ENCODE results near the gene KRT85. TPM values are rescaled to one million over a fixed set of nuclear protein-coding genes. Genes with fewer than 3 reads are reported as not detected.

KRT85 gene
- polyA plus RNA-seq, 1 experiment: not detected

DNA sequence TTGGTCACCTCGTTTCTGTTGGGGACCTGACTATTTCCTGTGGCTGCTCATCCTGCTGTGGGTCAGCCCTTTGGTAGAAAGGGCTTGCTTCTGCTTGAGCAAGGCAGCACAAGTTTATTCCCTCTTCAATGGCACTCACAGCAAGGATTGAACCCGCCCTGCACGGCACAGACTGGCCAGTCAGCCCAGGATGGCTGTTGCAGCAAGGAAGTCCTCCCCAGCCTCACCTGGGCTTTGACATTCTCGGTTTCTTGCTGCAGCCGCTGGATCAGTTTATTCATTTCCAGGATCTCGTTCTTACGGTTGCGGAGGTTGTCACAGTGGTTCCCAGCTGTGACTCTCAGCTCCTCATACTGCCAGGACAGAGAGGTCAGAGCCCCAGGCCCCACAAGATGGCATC, 29.4 kb upstream of the KRT85 start:
- TF ChIP-seq, protein P1, sequence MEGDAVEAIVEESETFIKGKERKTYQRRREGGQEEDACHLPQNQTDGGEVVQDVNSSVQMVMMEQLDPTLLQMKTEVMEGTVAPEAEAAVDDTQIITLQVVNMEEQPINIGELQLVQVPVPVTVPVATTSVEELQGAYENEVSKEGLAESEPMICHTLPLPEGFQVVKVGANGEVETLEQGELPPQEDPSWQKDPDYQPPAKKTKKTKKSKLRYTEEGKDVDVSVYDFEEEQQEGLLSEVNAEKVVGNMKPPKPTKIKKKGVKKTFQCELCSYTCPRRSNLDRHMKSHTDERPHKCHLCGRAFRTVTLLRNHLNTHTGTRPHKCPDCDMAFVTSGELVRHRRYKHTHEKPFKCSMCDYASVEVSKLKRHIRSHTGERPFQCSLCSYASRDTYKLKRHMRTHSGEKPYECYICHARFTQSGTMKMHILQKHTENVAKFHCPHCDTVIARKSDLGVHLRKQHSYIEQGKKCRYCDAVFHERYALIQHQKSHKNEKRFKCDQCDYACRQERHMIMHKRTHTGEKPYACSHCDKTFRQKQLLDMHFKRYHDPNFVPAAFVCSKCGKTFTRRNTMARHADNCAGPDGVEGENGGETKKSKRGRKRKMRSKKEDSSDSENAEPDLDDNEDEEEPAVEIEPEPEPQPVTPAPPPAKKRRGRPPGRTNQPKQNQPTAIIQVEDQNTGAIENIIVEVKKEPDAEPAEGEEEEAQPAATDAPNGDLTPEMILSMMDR (IDR thresholded peaks at IDR 0.05; ENCODE audit: insufficient read depth, low read depth, low read length): no peak
- Histone ChIP-seq H3K4me3 (ENCODE audit: low read depth, low read length) (no peak overlapping the region), H3K36me3 (ENCODE audit: control insufficient read depth, insufficient read depth, low read length) (no peaks in the 10 kb centered on the region), H3K27me3 (ENCODE audit: control insufficient read depth, insufficient read depth, low read length) (peaks cover 17% of the 10 kb centered on the region)
- ChIA-PET CTCF (interaction anchor here (0.7 to 2.9 kb wide), 12 partner anchors 11 to 584 kb away, joined by 3 to 14 read pairs (median 3); partner anchors contain the start of gene KRT84), POLR2A (no interaction called here)
- DNase-seq (ENCODE audit: low read depth): no peak

DNA sequence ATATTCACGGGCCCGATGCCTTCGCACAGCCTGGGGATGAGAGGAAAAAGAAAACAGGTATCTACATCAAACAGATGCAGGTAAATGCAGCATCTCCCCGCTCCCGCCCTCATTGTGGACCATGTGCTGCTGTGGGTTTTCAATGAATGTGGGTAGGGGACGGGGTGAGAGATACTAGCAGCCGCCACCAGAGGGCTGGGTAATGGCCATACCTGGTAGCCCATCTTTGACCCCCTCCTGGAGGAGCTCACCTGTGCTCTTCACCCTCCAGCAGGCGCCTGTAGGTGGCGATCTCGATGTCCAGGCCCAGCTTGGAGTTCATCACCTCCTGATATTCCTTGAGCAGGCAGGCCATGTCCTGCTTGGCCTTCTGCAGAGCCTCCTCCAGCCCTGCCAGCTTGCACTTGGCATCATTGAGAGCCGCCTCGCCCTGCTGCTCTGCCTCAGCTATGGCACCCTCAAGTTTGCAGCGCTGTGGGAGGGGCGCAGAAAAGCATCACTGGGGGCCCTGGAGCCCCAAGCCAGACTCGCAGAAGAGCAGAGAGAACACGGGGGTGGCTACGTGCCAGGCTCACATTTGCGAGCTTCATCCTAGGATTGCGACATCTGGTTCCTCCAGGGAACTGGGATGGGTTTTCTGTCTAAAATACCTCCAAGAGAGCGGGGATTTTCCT, 28.6 kb upstream of the KRT85 start:
- DNase-seq (ENCODE audit: low read depth): no peak
- H3K4me3 ChIP-seq (ENCODE audit: low read depth, low read length): no peak overlapping the region
- no peaks in the 10 kb centered on the region for H3K36me3 ChIP-seq (ENCODE audit: control insufficient read depth, insufficient read depth, low read length)
- peaks cover 14% of the 10 kb centered on the region for H3K27me3 ChIP-seq (ENCODE audit: control insufficient read depth, insufficient read depth, low read length)
- TF ChIP-seq, protein P1 (IDR thresholded peaks at IDR 0.05; ENCODE audit: insufficient read depth, low read depth, low read length): peak; percentile 34
- POLR2A ChIA-PET: no interaction called here
- CTCF ChIA-PET: interaction anchor here (0.7 to 2.9 kb wide), 16 partner anchors 9 to 585 kb away, joined by 3 to 14 read pairs (median 3); partner anchors contain the start of gene KRT84

DNA sequence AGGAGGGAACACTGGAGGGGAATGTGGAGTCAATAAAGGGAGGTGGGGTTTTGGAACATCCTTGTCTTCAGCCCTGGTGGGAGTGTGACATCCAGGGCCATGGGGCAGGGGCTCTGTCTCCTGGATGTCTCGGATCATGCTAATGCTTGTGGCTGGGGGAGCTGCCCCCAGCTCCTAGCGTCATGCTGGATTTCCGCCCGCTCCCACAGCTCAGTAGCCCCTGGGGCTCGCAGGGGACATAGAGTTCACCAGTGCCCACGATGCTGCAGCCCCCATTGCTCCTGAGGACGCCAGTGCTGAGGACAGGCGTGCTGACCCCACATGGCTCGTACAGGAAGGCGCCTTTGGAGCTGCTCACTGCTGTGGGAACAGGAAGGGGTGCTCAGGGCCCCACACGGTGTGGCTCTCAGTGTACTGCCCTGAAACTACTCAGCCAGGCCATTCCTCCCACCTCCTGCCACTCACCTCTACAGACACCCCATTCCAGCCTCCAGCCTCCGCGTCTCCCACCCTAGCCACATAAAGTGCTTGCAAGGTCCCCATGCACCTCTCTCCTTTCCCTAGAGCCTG, 27.6 kb upstream of the KRT85 start:
- POLR2A ChIA-PET: no interaction called here
- Histone ChIP-seq H3K36me3 (ENCODE audit: control insufficient read depth, insufficient read depth, low read length) (no peaks in the 10 kb centered on the region), H3K4me3 (ENCODE audit: low read depth, low read length) (no peak overlapping the region), H3K27me3 (ENCODE audit: control insufficient read depth, insufficient read depth, low read length) (peaks cover 14% of the 10 kb centered on the region)
- TF ChIP-seq, protein P1 (IDR thresholded peaks at IDR 0.05; ENCODE audit: insufficient read depth, low read depth, low read length): no peak
- CTCF ChIA-PET: interaction anchor here (0.8 to 2.9 kb wide), 6 partner anchors 9 to 47 kb away, joined by 3 to 14 read pairs (median 6); partner anchors contain the start of gene KRT84
- DNase-seq (ENCODE audit: low read depth): no peak

DNA sequence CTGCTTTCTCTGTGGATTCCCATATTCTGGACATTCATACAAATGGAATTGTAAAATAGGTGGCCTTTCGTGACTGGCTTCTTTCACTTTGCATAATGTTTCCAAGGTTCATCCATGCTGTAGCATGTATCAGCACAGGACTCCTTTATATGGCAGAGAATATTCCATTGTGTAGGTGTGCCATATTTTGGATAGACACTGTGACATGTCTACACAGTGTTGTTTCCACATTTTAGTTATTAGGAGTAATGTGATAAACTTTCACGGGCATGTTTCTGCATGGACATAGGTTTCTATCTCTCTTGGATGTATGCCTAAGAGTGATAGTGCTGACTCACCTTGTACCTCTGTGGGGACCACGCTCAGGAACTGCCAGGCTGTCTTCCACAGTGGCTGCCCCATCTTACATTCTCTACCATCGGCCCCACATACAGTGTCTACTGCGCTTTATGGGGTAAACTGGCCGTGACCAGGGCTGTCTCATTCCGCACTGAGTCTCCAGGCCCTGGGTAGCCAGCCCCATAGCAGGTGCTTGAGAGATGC, 25.3 kb upstream of the KRT85 start:
- TF ChIP-seq, protein P1 (IDR thresholded peaks at IDR 0.05; ENCODE audit: insufficient read depth, low read depth, low read length): no peak
- ChIA-PET POLR2A (no interaction called here), CTCF (interaction anchor here (0.7 to 2.2 kb wide), 10 partner anchors 9 to 487 kb away, joined by 3 to 21 read pairs (median 4); no protein-coding TSS in a partner anchor)
- no peak overlapping the region for H3K4me3 ChIP-seq (ENCODE audit: low read depth, low read length)
- peaks cover 13% of the 10 kb centered on the region for H3K27me3 ChIP-seq (ENCODE audit: control insufficient read depth, insufficient read depth, low read length)
- no peak for DNase-seq (ENCODE audit: low read depth)
- no peaks in the 10 kb centered on the region for H3K36me3 ChIP-seq (ENCODE audit: control insufficient read depth, insufficient read depth, low read length)

DNA sequence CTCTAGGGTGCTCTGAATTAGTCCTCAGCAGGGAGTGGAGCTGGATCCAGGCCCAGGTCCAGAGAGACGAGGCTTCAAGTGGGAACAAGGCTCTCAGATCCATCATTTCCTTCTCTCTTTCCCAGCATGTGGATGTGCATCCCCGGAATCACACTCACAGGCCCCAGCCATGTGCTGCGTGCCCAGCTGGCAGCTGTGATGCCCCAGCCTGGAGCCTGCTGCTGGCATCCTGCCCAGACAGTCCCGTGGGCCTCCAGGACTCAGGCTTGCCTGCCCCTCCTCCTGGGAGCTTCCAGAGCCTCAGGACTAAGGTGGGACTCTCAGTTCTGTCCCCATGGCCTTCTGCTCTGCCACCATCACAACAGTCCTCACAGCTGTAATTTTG, 24.3 kb upstream of the KRT85 start:
- CTCF ChIA-PET: interaction anchor here (0.7 to 2.2 kb wide), 19 partner anchors 8 to 589 kb away, joined by 3 to 21 read pairs (median 4); no protein-coding TSS in a partner anchor
- Histone ChIP-seq H3K27me3 (ENCODE audit: control insufficient read depth, insufficient read depth, low read length) (peaks cover 9% of the 10 kb centered on the region; the same call in 1 of the 2 replicates), H3K36me3 (ENCODE audit: control insufficient read depth, insufficient read depth, low read length) (no peaks in the 10 kb centered on the region), H3K4me3 (ENCODE audit: low read depth, low read length) (no peak overlapping the region)
- TF ChIP-seq, protein P1 (IDR thresholded peaks at IDR 0.05; ENCODE audit: insufficient read depth, low read depth, low read length): no peak
- DNase-seq (ENCODE audit: low read depth): no peak
- POLR2A ChIA-PET: no interaction called here

Measured in BJ (cell line).